HG03139 (cell line): ENCODE measurements around the gene AMH.
"Not testable (repeated sequence)": the region's sequence is repeated elsewhere in the genome, so short reads cannot be mapped to it uniquely, and the experiment has no call there.

ENCODE experiments used
- ATAC-seq: cut with Tn5 transposase; IDR thresholded peaks from one replicate; pipeline ENCODE4 v1.9.1; 2021; ENCODE audit not compliant: unreplicated experiment

AMH gene

GRCh38 chr19:2249010-2249866, at the start of gene AMH:
Gene AMH, plus strand, starts transcription at chr19:2249323. Its CDS starts 10 bp downstream, at chr19:2249333.
- no peak for ATAC-seq

DNA sequence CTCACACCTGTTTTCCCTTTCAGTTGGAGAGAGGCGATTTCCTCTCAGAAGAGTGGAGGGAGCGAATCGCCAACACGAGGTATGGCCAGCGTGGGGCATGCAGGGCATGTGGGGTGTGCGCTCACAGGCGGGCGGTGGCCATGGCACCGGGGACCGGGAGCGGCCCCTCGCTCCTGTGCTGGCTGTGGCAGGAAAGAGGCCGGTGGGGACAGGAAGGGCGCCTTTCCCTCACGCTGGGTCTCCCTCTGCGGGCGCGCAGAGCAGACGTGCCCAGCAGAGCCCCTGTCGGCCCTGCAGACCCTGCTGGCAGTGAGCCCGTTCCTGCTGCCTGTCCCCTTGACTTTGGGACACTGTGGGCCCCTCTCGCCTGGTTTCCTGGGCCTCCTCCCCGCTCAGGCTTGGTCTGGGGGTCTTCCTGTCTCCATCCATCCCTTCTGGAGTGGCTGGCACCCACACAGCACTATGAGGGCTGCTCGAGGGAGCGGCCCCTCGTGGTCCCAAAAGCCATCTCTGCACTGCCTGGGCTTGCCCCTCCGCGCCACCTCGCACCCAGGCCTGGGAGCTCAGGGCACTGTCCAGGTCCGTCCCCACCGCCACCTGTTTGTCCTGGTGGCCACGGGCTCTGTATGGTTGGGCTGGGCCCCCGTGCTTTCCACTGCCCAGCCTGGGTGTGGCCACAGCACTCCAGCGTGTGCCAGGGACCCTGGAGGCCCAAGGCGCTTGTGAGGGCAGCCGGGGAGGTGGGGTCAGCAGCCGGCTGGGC, 49.1 kb upstream of the AMH start:
- ATAC-seq = no peak

DNA sequence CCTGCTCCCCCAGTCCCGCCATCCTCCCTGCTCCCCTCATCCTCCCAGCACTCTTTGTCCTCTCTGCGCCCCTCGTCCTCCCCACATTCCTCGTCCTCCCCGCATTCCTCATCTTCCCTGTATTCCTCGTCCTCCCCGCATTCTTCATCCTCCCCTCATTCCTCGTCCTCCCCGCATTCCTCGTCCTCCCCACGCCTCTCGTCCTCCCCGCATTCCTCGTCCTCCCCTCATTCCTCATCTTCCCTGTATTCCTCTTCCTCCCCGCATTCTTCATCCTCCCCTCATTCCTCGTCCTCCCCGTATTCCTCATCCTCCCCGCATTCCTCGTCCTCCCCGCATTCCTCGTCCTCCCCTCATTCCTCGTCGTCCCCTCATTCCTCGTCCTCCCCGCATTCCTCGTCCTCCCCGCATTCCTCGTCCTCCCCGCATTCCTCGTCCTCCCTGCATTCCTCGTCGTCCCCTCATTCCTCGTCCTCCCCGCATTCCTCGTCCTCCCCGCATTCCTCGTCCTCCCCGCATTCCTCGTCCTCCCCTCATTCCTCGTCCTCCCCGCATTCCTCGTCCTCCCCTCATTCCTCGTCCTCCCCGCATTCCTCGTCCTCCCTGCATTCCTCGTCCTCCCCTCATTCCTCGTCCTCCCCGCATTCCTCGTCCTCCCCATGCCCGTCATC, 48.4 kb upstream of the AMH start:
- ATAC-seq = not testable (repeated sequence)

DNA sequence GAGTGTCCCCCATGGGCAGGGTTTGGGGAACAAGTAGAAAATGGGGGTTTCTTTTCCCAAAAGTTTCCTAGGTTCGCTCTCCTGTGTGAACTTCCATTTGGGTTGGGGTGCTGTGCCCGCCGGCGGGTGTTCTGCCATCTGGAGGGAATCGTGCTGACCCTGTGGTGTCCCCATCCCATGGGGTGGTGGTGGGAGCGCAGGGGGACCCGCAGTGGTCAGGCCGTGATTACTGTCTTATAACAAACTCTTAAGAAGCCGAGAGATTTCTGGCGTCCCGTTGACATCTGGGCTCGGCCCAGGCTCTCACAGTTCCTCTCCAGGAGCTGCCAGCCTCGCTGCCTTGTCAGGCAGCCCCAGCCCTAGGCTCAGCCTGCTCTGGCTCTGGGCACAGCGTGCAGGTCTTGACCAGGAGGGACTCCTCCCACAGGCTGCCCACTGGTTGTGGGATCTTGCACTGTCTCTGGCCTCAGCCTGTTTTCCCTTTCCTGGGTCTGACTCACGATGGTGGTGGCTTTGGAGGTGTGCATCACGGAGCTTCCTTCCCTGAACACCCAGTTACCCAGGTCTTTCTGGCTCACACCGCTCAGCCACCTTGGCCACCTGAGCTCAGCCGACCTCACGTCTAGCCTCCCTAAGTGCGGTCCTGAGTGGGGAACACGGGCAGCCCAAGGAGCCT, 47.5 kb upstream of the AMH start:
- no peak for ATAC-seq

DNA sequence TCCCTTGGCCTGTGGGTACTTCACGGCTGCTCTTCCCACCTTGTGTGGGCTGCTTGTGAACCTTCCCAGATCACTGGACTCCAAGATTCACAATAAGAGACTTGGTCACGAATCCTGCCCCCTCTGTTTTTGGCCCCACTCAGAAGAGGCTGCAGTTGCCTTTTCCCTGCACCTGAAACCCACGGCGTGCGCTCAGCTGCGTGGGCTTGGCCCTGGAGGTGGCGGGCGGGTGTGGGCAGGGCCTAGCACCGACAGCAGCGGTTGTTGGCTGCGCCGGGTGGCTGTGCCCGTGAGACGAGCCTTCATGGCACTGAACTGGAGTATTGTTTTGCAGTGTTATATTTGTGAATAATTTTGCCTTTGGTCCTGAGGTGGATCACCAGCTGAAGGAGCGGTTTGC, 46.8 kb upstream of the AMH start:
- no peak for ATAC-seq

GRCh38 chr19:2207008-2207407, 42.1 kb upstream of the AMH start:
- no peak for ATAC-seq

DNA sequence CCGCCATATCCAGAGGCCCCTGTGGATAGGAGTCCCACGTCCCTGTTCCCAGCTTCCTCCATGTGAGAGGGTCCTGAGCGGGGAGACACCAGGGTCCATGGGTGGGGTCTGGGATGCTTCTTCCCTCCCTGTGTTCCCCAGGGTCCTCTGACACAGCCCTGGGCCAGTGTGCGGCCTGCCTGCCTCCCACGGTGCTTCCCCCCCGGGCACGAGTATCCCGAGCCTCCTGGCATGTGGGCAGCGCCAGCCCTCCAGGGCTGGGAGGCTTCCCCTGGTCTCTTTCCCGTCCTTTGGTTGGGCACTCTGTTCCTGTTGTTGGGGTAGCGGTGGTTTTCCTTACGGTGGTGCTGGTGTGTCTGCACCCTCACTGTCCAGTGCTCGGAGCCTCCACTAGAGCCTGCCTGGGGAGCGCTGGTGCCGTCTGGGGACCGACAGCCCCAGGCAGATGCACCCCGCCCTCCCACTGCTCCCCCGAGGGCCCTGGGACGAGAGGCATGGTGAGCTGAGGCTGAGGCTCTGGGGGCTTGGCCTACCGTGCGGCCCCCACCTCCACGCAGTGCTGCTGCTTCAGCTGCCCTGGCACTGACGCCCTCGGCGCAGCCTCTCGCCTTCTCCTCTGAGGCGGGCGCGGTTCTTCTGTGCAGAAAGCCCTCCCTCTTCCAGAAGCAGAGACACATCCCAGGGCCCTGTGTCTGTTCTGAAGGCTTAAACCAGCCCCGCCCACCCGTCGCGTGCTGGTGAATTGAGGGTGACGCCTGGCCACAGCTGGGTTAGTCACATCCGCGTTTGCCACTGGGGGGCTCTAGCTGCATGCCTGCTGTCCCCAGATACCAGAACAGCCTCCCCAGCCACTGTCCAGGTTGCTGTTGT, 40.9 kb upstream of the AMH start:
- no peak for ATAC-seq

- no peak for ATAC-seq
Measured at GRCh38 chr19:2208975-2209374, 40.1 kb upstream of the AMH start.

GRCh38 chr19:2209408-2209807, 39.7 kb upstream of the AMH start:
- ATAC-seq = no peak

GRCh38 chr19:2210206-2210605, 38.9 kb upstream of the AMH start:
- ATAC-seq = no peak

DNA sequence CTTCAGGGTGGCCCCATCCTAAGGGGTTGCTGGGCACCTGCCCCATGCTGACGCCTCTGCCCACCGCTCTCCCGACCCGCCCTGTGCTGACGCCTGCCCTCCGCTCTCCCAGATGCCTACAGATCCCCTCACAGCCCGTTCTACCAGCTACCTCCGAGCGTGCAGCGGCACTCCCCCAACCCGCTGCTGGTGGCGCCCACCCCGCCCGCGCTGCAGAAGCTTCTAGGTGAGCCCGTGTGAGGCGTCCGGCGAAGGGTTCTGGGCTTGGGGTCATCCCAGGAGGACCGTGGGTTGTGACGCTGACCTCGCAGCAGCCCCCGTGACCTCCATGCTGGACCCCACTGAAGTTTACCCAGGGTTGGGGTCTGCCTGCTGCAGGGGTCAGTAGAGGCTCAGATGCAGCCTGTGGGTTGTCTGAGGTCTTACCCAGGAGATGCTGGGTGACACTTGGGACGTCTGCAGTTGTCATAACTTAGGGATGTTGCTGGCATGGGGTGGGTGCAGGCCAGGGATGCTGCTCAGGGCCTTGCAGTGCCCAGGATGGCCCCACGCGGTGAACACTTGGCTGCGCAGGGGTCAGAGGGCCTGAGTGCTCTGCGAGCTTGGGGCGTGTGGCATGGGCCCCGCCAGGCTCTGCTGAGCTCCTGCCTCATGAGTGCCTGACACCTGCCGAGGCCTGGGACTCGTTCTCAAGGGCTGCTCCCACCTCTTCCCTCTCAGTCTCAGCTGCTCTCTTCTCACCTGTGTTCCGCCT, 38.0 kb upstream of the AMH start:
- ATAC-seq = no peak

- ATAC-seq = no peak
Measured at GRCh38 chr19:2212861-2213711, 36.0 kb upstream of the AMH start.

GRCh38 chr19:2213799-2214198, 35.3 kb upstream of the AMH start:
- no peak for ATAC-seq

DNA sequence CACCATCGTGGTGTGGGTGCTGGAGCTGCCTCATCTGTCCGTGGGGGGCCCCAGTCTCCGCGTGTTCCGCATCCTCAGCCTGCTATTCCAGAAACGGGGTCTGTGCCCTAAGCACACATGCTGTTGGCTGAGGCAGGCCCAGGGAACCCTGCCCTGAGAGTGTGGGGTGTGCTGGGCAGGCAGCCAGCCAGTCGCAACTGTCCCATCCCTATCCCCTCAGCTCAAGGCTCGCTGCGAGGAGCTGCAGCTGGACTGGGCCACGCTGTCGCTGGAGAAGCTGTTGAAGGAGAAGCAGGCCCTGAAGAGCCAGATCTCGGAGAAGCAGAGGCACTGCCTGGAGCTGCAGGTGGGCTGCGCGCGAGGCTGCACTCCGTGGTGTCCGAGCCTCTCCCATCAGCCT, 34.9 kb upstream of the AMH start:
- no peak for ATAC-seq

DNA sequence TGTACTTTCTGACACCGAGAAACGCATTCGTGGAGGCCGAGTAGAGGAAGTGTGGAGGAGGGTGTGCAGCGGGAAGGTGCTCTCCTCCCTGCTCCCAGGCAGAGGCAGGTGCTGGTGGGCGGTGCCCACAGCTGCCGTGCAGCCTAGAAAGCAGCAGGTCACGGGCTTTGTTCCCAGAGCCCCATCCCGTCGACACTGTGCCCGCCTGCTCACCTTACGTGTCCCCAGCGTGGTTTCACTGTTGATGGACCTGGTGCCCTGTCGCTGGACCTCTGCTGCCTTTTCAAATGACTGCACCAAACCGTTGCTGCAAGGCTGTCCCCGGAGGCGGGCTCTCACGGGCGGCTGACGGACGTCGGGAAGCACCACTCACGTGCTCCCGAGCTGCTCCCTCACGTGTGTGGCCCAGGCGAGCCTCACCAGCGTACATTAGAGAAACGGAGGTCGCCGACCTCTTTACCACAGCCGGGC, 33.8 kb upstream of the AMH start:
- ATAC-seq = no peak

DNA sequence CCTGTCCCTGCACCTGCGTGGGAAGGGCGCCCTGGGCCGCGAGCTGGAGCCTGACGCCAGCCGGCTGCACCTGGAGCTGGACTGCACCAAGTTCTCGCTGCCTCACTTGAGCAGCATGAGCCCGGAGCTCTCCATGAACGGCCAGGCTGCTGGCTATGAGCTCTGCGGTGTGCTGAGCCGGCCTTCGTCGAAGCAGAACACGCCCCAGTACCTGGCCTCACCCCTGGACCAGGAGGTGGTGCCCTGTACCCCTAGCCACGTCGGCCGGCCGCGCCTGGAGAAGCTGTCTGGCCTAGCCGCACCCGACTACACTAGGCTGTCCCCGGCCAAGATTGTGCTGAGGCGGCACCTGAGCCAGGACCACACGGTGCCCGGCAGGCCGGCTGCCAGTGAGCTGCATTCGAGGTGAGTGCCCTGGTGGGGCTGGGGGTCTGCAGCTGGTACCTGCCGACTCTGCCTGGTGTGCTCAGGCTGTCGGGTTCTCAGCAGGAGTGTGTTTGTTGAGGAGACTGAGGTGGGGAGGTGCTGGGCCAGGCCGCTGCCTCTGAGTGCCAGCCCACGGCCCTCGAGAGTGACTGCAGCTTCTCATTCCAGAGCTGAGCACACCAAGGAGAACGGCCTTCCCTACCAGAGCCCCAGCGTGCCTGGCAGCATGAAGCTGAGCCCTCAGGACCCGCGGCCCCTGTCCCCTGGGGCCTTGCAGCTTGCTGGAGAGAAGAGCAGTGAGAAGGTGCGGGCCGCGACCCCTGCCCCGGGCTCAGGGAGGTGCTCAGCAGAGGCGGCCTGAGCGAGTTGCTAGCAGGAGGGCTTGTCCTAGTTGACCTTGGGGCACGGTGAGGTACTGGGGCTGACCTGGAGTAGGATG, 32.5 kb upstream of the AMH start:
- no peak for ATAC-seq

GRCh38 chr19:2217591-2217990, 31.5 kb upstream of the AMH start:
- ATAC-seq = no peak

DNA sequence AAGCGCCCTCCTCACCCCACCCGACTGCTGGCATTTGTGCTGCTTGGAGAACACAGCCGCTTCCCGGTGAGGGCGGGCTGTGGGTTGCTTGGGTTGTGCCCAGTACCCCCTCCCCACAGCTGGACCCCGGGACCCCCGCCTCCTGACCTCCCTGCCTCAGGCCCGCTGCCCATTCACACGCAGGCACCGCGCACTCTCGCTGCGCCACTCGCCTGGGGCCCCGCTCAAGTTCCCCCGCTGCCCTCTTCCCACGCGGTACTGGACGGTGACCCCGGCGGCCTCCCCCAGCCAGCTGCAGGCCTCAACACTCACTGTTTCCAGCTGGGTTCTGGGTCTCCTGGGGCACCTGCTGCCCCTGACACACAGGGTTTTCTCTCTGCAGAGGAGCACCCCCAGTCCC, 29.4 kb upstream of the AMH start:
- ATAC-seq = no peak
